Measurements from ENCODE around the gene RUSF1. TPM values are rescaled to one million over a fixed set of nuclear protein-coding genes. Genes with fewer than 3 reads are reported as not detected.
A peak's percentile ranks its signal among the peaks of the same experiment; 100 is the strongest.
"Not testable (repeated sequence)": the region's sequence is repeated elsewhere in the genome, so short reads cannot be mapped to it uniquely, and the experiment has no call there.

The RUSF1 gene
- total RNA-seq (10 to 100 TPM; 56.7 to 60.7 TPM), total RNA-seq (49.1 to 57.7 reads per million in 2 donors)

- H3K36me3 Mint-ChIP-seq (ENCODE audit: low read depth) = peaks cover 4% of the 10 kb centered on the region
- peaks cover 27% of the 10 kb centered on the region for H3K4me1 Mint-ChIP-seq
- ATAC-seq = peak; percentile 89
- peak within 1 kb of the TSS; percentile 95 for H3K4me3 Mint-ChIP-seq
- no peaks in the 10 kb centered on the region for H3K27me3 Mint-ChIP-seq
- peak within 1 kb of the TSS; percentile 94 for H3K27ac Mint-ChIP-seq
- DNase-seq = peak; percentile 53 to 65 (median 65)
- H3K9me3 ChIP-seq (ENCODE audit: control insufficient read depth, low read length, poor library complexity, severe bottlenecking) = no peaks in the 10 kb centered on the region
Observed at GRCh38 chr16:31507929-31508705, at the start of gene RUSF1. RUSF1 (minus strand) TSS chr16:31508391; CDS start chr16:31508373, 18 bp downstream.

GRCh38 chr16:31542763-31543162 is 34.6 kb upstream of the RUSF1 start:
- no peaks in the 10 kb centered on the region for H3K9me3 ChIP-seq (ENCODE audit: control insufficient read depth, low read length, poor library complexity, severe bottlenecking)
- Mint-ChIP-seq H3K4me1 (peaks cover under 1% of the 10 kb centered on the region), H3K4me3 (no peak overlapping the region), H3K27ac (no peak overlapping the region), H3K27me3 (peaks cover 26% of the 10 kb centered on the region), H3K36me3 (ENCODE audit: low read depth) (no peaks in the 10 kb centered on the region)
- no peak for ATAC-seq
- DNase-seq = no peak

- H3K9me3 ChIP-seq (ENCODE audit: control insufficient read depth, low read length, poor library complexity, severe bottlenecking); H3K27ac Mint-ChIP-seq: not testable (repeated sequence)
Observed at GRCh38 chr16:31539762-31540161, 31.6 kb upstream of the RUSF1 start.

GRCh38 chr16:31538243-31538598 is 30.0 kb upstream of the RUSF1 start:
- H3K27me3 Mint-ChIP-seq = peaks cover 42% of the 10 kb centered on the region

More at GRCh38 chr16:31539762-31540161, 31.6 kb upstream of the RUSF1 start:
- not testable (repeated sequence) for H3K4me1 Mint-ChIP-seq; H3K36me3 Mint-ChIP-seq (ENCODE audit: low read depth); H3K4me3 Mint-ChIP-seq; ATAC-seq; DNase-seq
- peaks cover 36% of the 10 kb centered on the region for H3K27me3 Mint-ChIP-seq

GRCh38 chr16:31537362-31538242 is 29.4 kb upstream of the RUSF1 start:
- Mint-ChIP-seq H3K27ac (no peak overlapping the region), H3K4me1 (peaks cover 2% of the 10 kb centered on the region), H3K4me3 (peak overlapping the region; percentile 73), H3K36me3 (ENCODE audit: low read depth) (no peaks in the 10 kb centered on the region), H3K27me3 (peaks cover 42% of the 10 kb centered on the region)
- H3K9me3 ChIP-seq (ENCODE audit: control insufficient read depth, low read length, poor library complexity, severe bottlenecking) = no peaks in the 10 kb centered on the region
- no peak for ATAC-seq
- DNase-seq = no peak

More at GRCh38 chr16:31538243-31538598, 30.0 kb upstream of the RUSF1 start:
- not testable (repeated sequence) for H3K36me3 Mint-ChIP-seq (ENCODE audit: low read depth); H3K27ac Mint-ChIP-seq; H3K4me1 Mint-ChIP-seq; H3K9me3 ChIP-seq (ENCODE audit: control insufficient read depth, low read length, poor library complexity, severe bottlenecking); DNase-seq; ATAC-seq; H3K4me3 Mint-ChIP-seq

- H3K27ac Mint-ChIP-seq = no peak overlapping the region
- no peak overlapping the region for H3K4me3 Mint-ChIP-seq
- DNase-seq (no peak), ATAC-seq (no peak)
- no peaks in the 10 kb centered on the region for H3K9me3 ChIP-seq (ENCODE audit: control insufficient read depth, low read length, poor library complexity, severe bottlenecking)
- H3K4me1 Mint-ChIP-seq = peaks cover 2% of the 10 kb centered on the region
- no peaks in the 10 kb centered on the region for H3K36me3 Mint-ChIP-seq (ENCODE audit: low read depth)
- H3K27me3 Mint-ChIP-seq = peaks cover 42% of the 10 kb centered on the region
Observed at GRCh38 chr16:31536804-31537361, 28.7 kb upstream of the RUSF1 start.

GRCh38 chr16:31535737-31536136 is 27.5 kb upstream of the RUSF1 start:
- no peak overlapping the region for H3K27ac Mint-ChIP-seq
- H3K4me3 Mint-ChIP-seq = no peak overlapping the region
- no peaks in the 10 kb centered on the region for H3K9me3 ChIP-seq (ENCODE audit: control insufficient read depth, low read length, poor library complexity, severe bottlenecking)
- H3K27me3 Mint-ChIP-seq = peaks cover 38% of the 10 kb centered on the region
- H3K4me1 Mint-ChIP-seq = peaks cover 2% of the 10 kb centered on the region
- H3K36me3 Mint-ChIP-seq (ENCODE audit: low read depth) = no peaks in the 10 kb centered on the region
- no peak for ATAC-seq
- no peak for DNase-seq

- no peak overlapping the region for H3K27ac Mint-ChIP-seq
Observed at GRCh38 chr16:31532896-31533295, 24.7 kb upstream of the RUSF1 start.

GRCh38 chr16:31532120-31532519 is 23.9 kb upstream of the RUSF1 start:
- ATAC-seq (no peak), DNase-seq (no peak)
- Mint-ChIP-seq H3K36me3 (ENCODE audit: low read depth) (no peaks in the 10 kb centered on the region), H3K27ac (no peak overlapping the region), H3K4me3 (no peak overlapping the region), H3K4me1 (peaks cover 8% of the 10 kb centered on the region), H3K27me3 (peaks cover 32% of the 10 kb centered on the region)
- no peaks in the 10 kb centered on the region for H3K9me3 ChIP-seq (ENCODE audit: control insufficient read depth, low read length, poor library complexity, severe bottlenecking)

More at GRCh38 chr16:31532896-31533295, 24.7 kb upstream of the RUSF1 start:
- H3K9me3 ChIP-seq (ENCODE audit: control insufficient read depth, low read length, poor library complexity, severe bottlenecking) = no peaks in the 10 kb centered on the region
- no peak for DNase-seq
- ATAC-seq = no peak
- Mint-ChIP-seq H3K4me3 (no peak overlapping the region), H3K27me3 (peaks cover 31% of the 10 kb centered on the region), H3K36me3 (ENCODE audit: low read depth) (no peaks in the 10 kb centered on the region), H3K4me1 (peaks cover 7% of the 10 kb centered on the region)

- H3K4me3 Mint-ChIP-seq = no peak overlapping the region
- peaks cover 8% of the 10 kb centered on the region for H3K4me1 Mint-ChIP-seq
- H3K9me3 ChIP-seq (ENCODE audit: control insufficient read depth, low read length, poor library complexity, severe bottlenecking) = no peaks in the 10 kb centered on the region
- H3K27ac Mint-ChIP-seq = no peak overlapping the region
- DNase-seq (no peak), ATAC-seq (no peak)
- H3K27me3 Mint-ChIP-seq = peaks cover 32% of the 10 kb centered on the region
- no peaks in the 10 kb centered on the region for H3K36me3 Mint-ChIP-seq (ENCODE audit: low read depth)
Observed at GRCh38 chr16:31531096-31531495, 22.9 kb upstream of the RUSF1 start.

- no peaks in the 10 kb centered on the region for H3K9me3 ChIP-seq (ENCODE audit: control insufficient read depth, low read length, poor library complexity, severe bottlenecking)
- no peak overlapping the region for H3K27ac Mint-ChIP-seq
- peaks cover 8% of the 10 kb centered on the region for H3K4me1 Mint-ChIP-seq
- H3K4me3 Mint-ChIP-seq = no peak overlapping the region
- peaks cover 25% of the 10 kb centered on the region for H3K27me3 Mint-ChIP-seq
- H3K36me3 Mint-ChIP-seq (ENCODE audit: low read depth) = no peaks in the 10 kb centered on the region
- DNase-seq = no peak
- no peak for ATAC-seq
Observed at GRCh38 chr16:31530405-31530804, 22.2 kb upstream of the RUSF1 start.

- peaks cover 25% of the 10 kb centered on the region for H3K27me3 Mint-ChIP-seq
- no peak overlapping the region for H3K27ac Mint-ChIP-seq
- peaks cover 8% of the 10 kb centered on the region for H3K4me1 Mint-ChIP-seq
- H3K36me3 Mint-ChIP-seq (ENCODE audit: low read depth) = no peaks in the 10 kb centered on the region
- H3K9me3 ChIP-seq (ENCODE audit: control insufficient read depth, low read length, poor library complexity, severe bottlenecking) = no peaks in the 10 kb centered on the region
- DNase-seq (no peak), ATAC-seq (no peak)
- peak overlapping the region; percentile 36 for H3K4me3 Mint-ChIP-seq
Observed at GRCh38 chr16:31529937-31530312, 21.7 kb upstream of the RUSF1 start.

Data from T-helper 17 cell (primary cell).